ENCODE data around the gene ATG9B. TPM values are rescaled to one million over a fixed set of nuclear protein-coding genes. Genes with fewer than 3 reads are reported as not detected.
A peak's percentile ranks its signal among the peaks of the same experiment; 100 is the strongest.

The ATG9B gene
- total RNA-seq, 1 experiment from 2014 or later: 1.3 TPM

- H3F3A ChIP-seq (ENCODE audit: low read length, unreplicated experiment): no peaks in the 10 kb centered on the region
- peak overlapping the region; percentile 89 for H3K9ac ChIP-seq (ENCODE audit: low read length)
- ATAC-seq (no peak), DNase-seq (no peak)
- peaks cover 47% of the 10 kb centered on the region for H3K4me1 ChIP-seq (ENCODE audit: insufficient read depth, low read length)
- H2AFZ ChIP-seq (ENCODE audit: low read length): no peak overlapping the region
- no peaks in the 10 kb centered on the region for H3K27me3 ChIP-seq (ENCODE audit: low read length)
- TF ChIP-seq EZH2phosphoT487 (IDR thresholded peaks at IDR 0.05; ENCODE audit: borderline replicate concordance, low read length) (no peak), EZH2 (IDR thresholded peaks at IDR 0.05; ENCODE audit: low read length, unreplicated experiment) (no peak), CTCF (conservative IDR thresholded peaks at IDR 0.05; ENCODE audit: low read depth, low read length) (no peak)
- ChIA-PET POLR2A (ENCODE audit: unreplicated experiment) (no interaction called here), CTCF (interaction anchor here (0.6 kb wide), 1 partner anchor 13 kb away, joined by 6 read pairs; no protein-coding TSS in a partner anchor)
- H4K20me1 ChIP-seq (ENCODE audit: low read length): no peaks in the 10 kb centered on the region
- peak overlapping the region; percentile 97 for H3K27ac ChIP-seq (ENCODE audit: low read length)
- peaks cover 39% of the 10 kb centered on the region for H3K79me2 ChIP-seq (ENCODE audit: low read length)
- H3K4me3 ChIP-seq (ENCODE audit: low read length): peak overlapping the region; percentile 86
- H3K9me3 ChIP-seq (ENCODE audit: low read length): no peaks in the 10 kb centered on the region
- intact Hi-C loops (cut with micrococcal nuclease): no loop called here
- H3K4me2 ChIP-seq (ENCODE audit: low read length): peak overlapping the region; percentile 99
- H3K9me2 ChIP-seq (replicated peaks; ENCODE audit: low read length): no peaks in the 10 kb centered on the region
- no TSS peak for BruUV-seq (replicated peaks)
- H3K36me3 ChIP-seq (ENCODE audit: low read depth, low read length): peaks cover 17% of the 10 kb centered on the region
These were observed 37.2 kb upstream of the ATG9B start for GRCh38 chr7:151061213-151062110.

- H4K20me1 ChIP-seq (ENCODE audit: low read length): no peaks in the 10 kb centered on the region
These were observed 36.3 kb upstream of the ATG9B start for GRCh38 chr7:151060416-151061212.

More at GRCh38 chr7:151060416-151061212, 36.3 kb upstream of the ATG9B start:
- Histone ChIP-seq H3K9ac (ENCODE audit: low read length) (peak overlapping the region; percentile 89), H3F3A (ENCODE audit: low read length, unreplicated experiment) (no peaks in the 10 kb centered on the region), H3K27ac (ENCODE audit: low read length) (peak overlapping the region; percentile 97), H3K27me3 (ENCODE audit: low read length) (no peaks in the 10 kb centered on the region), H3K4me3 (ENCODE audit: low read length) (peak overlapping the region; percentile 86), H3K4me1 (ENCODE audit: insufficient read depth, low read length) (peaks cover 48% of the 10 kb centered on the region), H3K79me2 (ENCODE audit: low read length) (peaks cover 39% of the 10 kb centered on the region), H3K9me3 (ENCODE audit: low read length) (no peaks in the 10 kb centered on the region), H3K9me2 (replicated peaks; ENCODE audit: low read length) (no peaks in the 10 kb centered on the region), H3K4me2 (ENCODE audit: low read length) (peak overlapping the region; percentile 99), H3K36me3 (ENCODE audit: low read depth, low read length) (peaks cover 13% of the 10 kb centered on the region), H2AFZ (ENCODE audit: low read length) (peak overlapping the region; percentile 81; the same call in 1 of the 2 replicates)
- ATAC-seq: peak; percentile 0; the same call in 1 of the 2 replicates
- ChIA-PET CTCF (interaction anchor here (0.6 kb wide), 2 partner anchors 13 to 42 kb away, joined by 3 to 6 read pairs; no protein-coding TSS in a partner anchor), POLR2A (ENCODE audit: unreplicated experiment) (no interaction called here)
- TSS peak; percentile 2 for BruUV-seq (replicated peaks)
- no peak for TF ChIP-seq EZH2phosphoT487 (IDR thresholded peaks at IDR 0.05; ENCODE audit: borderline replicate concordance, low read length)
- no peak for TF ChIP-seq EZH2 (IDR thresholded peaks at IDR 0.05; ENCODE audit: low read length, unreplicated experiment)
- peak; percentile 34 for TF ChIP-seq CTCF (conservative IDR thresholded peaks at IDR 0.05; ENCODE audit: low read depth, low read length)
- DNase-seq: peak; percentile 60
- intact Hi-C loops (cut with micrococcal nuclease): no loop called here
